CD4-positive, alpha-beta T cell (primary cell): Measurements from ENCODE around the gene GNAQ. TPM values are rescaled to one million over a fixed set of nuclear protein-coding genes. Genes with fewer than 3 reads are reported as not detected.

Experiments used
- ATAC-seq: fragments of 200-7000 bp; cut with Tn5 transposase; one replicate; pipeline ENCODE4 v1.10.0; 2022; ENCODE audit warnings: mild to moderate bottlenecking; ENCODE audit not compliant: poor library complexity
- CTCF ChIA-PET: fragments of 350-600 bp; sonication (Branson Sonifier 250); formaldehyde crosslinking; loops from one replicate; lab custom pipeline; 2021; ENCODE audit warnings: antibody characterized with exemption, inconsistent platforms; lab: Charles Lee
- POLR2A ChIA-PET: fragments of 350-600 bp; sonication (Branson Sonifier 250); formaldehyde crosslinking; loops from one replicate; lab custom pipeline; 2021; ENCODE audit warnings: antibody characterized with exemption, inconsistent platforms; lab: Charles Lee
- DNase-seq, 14 experiments: peaks; one replicate each; pipeline ENCODE4 v3.0.0-alpha.2; 2013 to 2020; ENCODE audit warnings: mixed read lengths in 2 of 14
- H3K27ac ChIP-seq, 2 donors: one replicate each; pipeline versions ENCODE4 v1.5.1 to v1.7.0; 2013; ENCODE audit warnings: low read length in 2 of 2, low read depth in 1 of 2, mild to moderate bottlenecking in 1 of 2
- H3K27me3 ChIP-seq, 2 experiments: 1 replicate in 1 of 2; 2 replicates in 1 of 2; pipeline versions ENCODE4 v1.6.1 to v1.7.0; 2013; ENCODE audit warnings: low read length in 2 of 2, control low read depth in 1 of 2, mild to moderate bottlenecking in 1 of 2, moderate library complexity in 1 of 2; ENCODE audit not compliant: insufficient read depth in 2 of 2, control insufficient read depth in 1 of 2
- H3K36me3 ChIP-seq: one replicate; pipeline ENCODE4 v1.6.1; 2013; ENCODE audit warnings: low read length, control low read depth; ENCODE audit not compliant: insufficient read depth
- H3K4me1 ChIP-seq: one replicate; pipeline ENCODE4 v1.6.1; 2013; ENCODE audit warnings: low read length, control low read depth; ENCODE audit not compliant: insufficient read depth
- H3K4me3 ChIP-seq: one replicate; pipeline ENCODE4 v1.5.1; 2013; ENCODE audit warnings: mild to moderate bottlenecking, low read length, moderate library complexity
- H3K9me3 ChIP-seq, 2 experiments: 1 replicate in 1 of 2; 2 replicates in 1 of 2; pipeline versions ENCODE4 v1.6.1 to v1.7.0; 2013; ENCODE audit warnings: low read length in 2 of 2, mild to moderate bottlenecking in 2 of 2, control low read depth in 1 of 2, moderate library complexity in 1 of 2; ENCODE audit not compliant: control insufficient read depth in 1 of 2, insufficient read depth in 1 of 2
- H3K27ac Mint-ChIP-seq: one replicate; pipeline ENCODE4 v1.8.0; 2020; ENCODE audit warnings: mixed read lengths
- H3K27me3 Mint-ChIP-seq: one replicate; pipeline ENCODE4 v1.8.0; 2021; ENCODE audit warnings: mixed read lengths
- H3K36me3 Mint-ChIP-seq: one replicate; pipeline ENCODE4 v1.8.0; 2021; ENCODE audit warnings: low read depth, mixed read lengths
- H3K4me1 Mint-ChIP-seq: one replicate; pipeline ENCODE4 v1.8.0; 2021; ENCODE audit warnings: low read depth, mixed read lengths
- H3K4me3 Mint-ChIP-seq: one replicate; pipeline ENCODE4 v1.8.0; 2020; ENCODE audit warnings: mild to moderate bottlenecking, mixed read lengths
- H3K9me3 Mint-ChIP-seq: one replicate; pipeline ENCODE4 v1.8.0; 2020; ENCODE audit warnings: mixed read lengths
- CTCF ChIP-seq: fragments of 200-600 bp; IDR thresholded peaks from one replicate; pipeline ENCODE4 v1.8.0; 2022; ENCODE audit warnings: antibody characterized with exemption, mild to moderate bottlenecking
- intact Hi-C, 2 experiments: fragments of 100-400 bp; cut with DNase I in 1 of 2; cut with micrococcal nuclease in 1 of 2; formaldehyde crosslinking; loops; one replicate each; pipeline versions ENCODE4 v1.15.1 to v1.9.0; 2023 to 2025; cut with DNase I, micrococcal nuclease
- total RNA-seq, 174 experiments: library from RNA in 2 of 174; stranded (reverse) in 2 of 174; gene quantifications; one replicate each; pipeline ENCODE4 v1.2.3 and lab custom pipeline; 2021 to 2026

The GNAQ gene
- total RNA-seq, 2 experiments from 2014 or later: 55.5 to 55.9 TPM

GRCh38 chr9:78050421-78050820 is 18.8 kb upstream of the GNAQ start:
- Histone ChIP-seq H3K27ac (no peak overlapping the region), H3K4me1 (peaks cover 18% of the 10 kb centered on the region), H3K4me3 (no peak overlapping the region), H3K36me3 (no peaks in the 10 kb centered on the region), H3K9me3 (peaks cover 0 to 4% of the 10 kb centered on the region in 2 experiments), H3K27me3 (no peaks in the 10 kb centered on the region)
- Mint-ChIP-seq H3K27ac (no peak overlapping the region), H3K4me1 (peaks cover 30% of the 10 kb centered on the region), H3K4me3 (no peak overlapping the region), H3K27me3 (no peaks in the 10 kb centered on the region), H3K36me3 (no peaks in the 10 kb centered on the region), H3K9me3 (peaks cover 1% of the 10 kb centered on the region)
- TF ChIP-seq CTCF: no peak
- no peak for ATAC-seq
- ChIA-PET POLR2A (no interaction called here), CTCF (no interaction called here)
- intact Hi-C loops: no loop called here
- DNase-seq: no peak

- H3K27ac Mint-ChIP-seq: no peak overlapping the region
- ChIA-PET CTCF (no interaction called here), POLR2A (no interaction called here)
- no peaks in the 10 kb centered on the region for H3K27me3 Mint-ChIP-seq
- H3K36me3 Mint-ChIP-seq: no peaks in the 10 kb centered on the region
- H3K4me3 Mint-ChIP-seq: no peak overlapping the region
- H3K4me1 Mint-ChIP-seq: peaks cover 26% of the 10 kb centered on the region
- Histone ChIP-seq H3K9me3 (peaks cover 0 to 3% of the 10 kb centered on the region in 2 experiments), H3K27ac (no peak overlapping the region), H3K36me3 (no peaks in the 10 kb centered on the region), H3K4me1 (peaks cover 13% of the 10 kb centered on the region), H3K4me3 (no peak overlapping the region), H3K27me3 (no peaks in the 10 kb centered on the region)
- no peaks in the 10 kb centered on the region for H3K9me3 Mint-ChIP-seq
- DNase-seq (no peak), ATAC-seq (no peak)
- no peak for TF ChIP-seq CTCF
- intact Hi-C loops: no loop called here
Measured at GRCh38 chr9:78049484-78049883, 17.9 kb upstream of the GNAQ start.

DNA sequence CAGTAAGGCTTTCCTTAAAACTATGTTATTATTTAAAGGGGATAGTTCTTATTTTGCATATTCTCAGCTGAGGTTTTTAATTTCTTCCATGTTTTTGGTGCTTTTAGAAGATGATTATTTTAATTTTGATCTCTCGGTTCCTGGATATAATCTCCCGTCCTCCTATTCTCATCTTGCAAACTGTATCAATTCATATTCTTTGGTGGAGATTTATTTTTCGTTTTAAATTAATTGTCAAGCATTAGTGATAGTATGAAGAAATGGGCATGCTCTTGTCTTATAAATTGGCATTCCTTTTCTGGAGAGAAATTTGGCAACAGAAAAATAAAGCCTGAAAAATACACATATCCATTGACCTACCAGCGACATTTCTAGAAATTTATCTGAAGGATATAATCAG is 15.5 kb upstream of the GNAQ start:
- ATAC-seq (no peak), DNase-seq (no peak)
- Mint-ChIP-seq H3K27me3 (no peaks in the 10 kb centered on the region), H3K4me3 (no peak overlapping the region), H3K9me3 (no peaks in the 10 kb centered on the region), H3K4me1 (peaks cover 5% of the 10 kb centered on the region), H3K27ac (no peak overlapping the region), H3K36me3 (no peaks in the 10 kb centered on the region)
- intact Hi-C loops: no loop called here
- Histone ChIP-seq H3K27me3 (no peaks in the 10 kb centered on the region), H3K4me1 (no peaks in the 10 kb centered on the region), H3K4me3 (no peak overlapping the region), H3K9me3 (no peaks in the 10 kb centered on the region), H3K27ac (no peak overlapping the region), H3K36me3 (no peaks in the 10 kb centered on the region)
- TF ChIP-seq CTCF: no peak
- ChIA-PET CTCF (interaction anchor here (3.5 kb wide), 1 partner anchor 11 kb away, joined by 17 read pairs; no protein-coding TSS in a partner anchor), POLR2A (no interaction called here)
